Common myeloid progenitor, CD34-positive (primary cell): ENCODE data around the gene CNTNAP4.

Source experiments
- CTCF ChIA-PET: fragments of 350-600 bp; sonication (Branson Sonifier 250); formaldehyde crosslinking; loops from one replicate; lab custom pipeline; 2021; ENCODE audit warnings: antibody characterized with exemption; lab: Charles Lee
- POLR2A ChIA-PET: fragments of 350-600 bp; sonication (Branson Sonifier 250); formaldehyde crosslinking; loops from one replicate; lab custom pipeline; 2021; ENCODE audit warnings: antibody characterized with exemption; lab: Charles Lee
- DNase-seq, 3 donors: peaks; one replicate each; pipeline versions ENCODE4 v3.0.0 to v3.0.0-alpha.2; 2013
- H3K27ac ChIP-seq, 2 experiments: 1 replicate in 1 of 2; 2 replicates in 1 of 2; pipeline ENCODE4 v1.7.0; 2013; ENCODE audit warnings: inconsistent platforms in 2 of 2, low read length in 2 of 2, mild to moderate bottlenecking in 2 of 2, low read depth in 1 of 2, moderate library complexity in 1 of 2; ENCODE audit not compliant: severe bottlenecking in 2 of 2, insufficient read depth in 1 of 2, poor library complexity in 1 of 2
- H3K27me3 ChIP-seq, 5 experiments: replicated peaks in 2 of 5; 1 replicate in 3 of 5; 2 replicates in 2 of 5; pipeline versions ENCODE4 v1.6.1 to v1.7.0; 2013; ENCODE audit warnings: low read length in 4 of 5, mild to moderate bottlenecking in 2 of 5, moderate library complexity in 2 of 5, inconsistent platforms in 1 of 5; ENCODE audit not compliant: insufficient read depth in 5 of 5, control insufficient read depth in 4 of 5
- H3K36me3 ChIP-seq, 4 experiments: 1 replicate in 2 of 4; 2 replicates in 2 of 4; pipeline versions ENCODE4 v1.6.1 to v1.7.0; 2013; ENCODE audit warnings: low read length in 3 of 4, control low read depth in 1 of 4, mild to moderate bottlenecking in 1 of 4; ENCODE audit not compliant: control insufficient read depth in 4 of 4, insufficient read depth in 4 of 4
- H3K4me1 ChIP-seq, 4 experiments: 1 replicate in 3 of 4; 2 replicates in 1 of 4; pipeline versions ENCODE4 v1.6.1 to v1.7.1; 2013; ENCODE audit warnings: low read length in 3 of 4, mild to moderate bottlenecking in 3 of 4, control low read depth in 1 of 4, inconsistent platforms in 1 of 4, moderate library complexity in 1 of 4; ENCODE audit not compliant: control insufficient read depth in 4 of 4, insufficient read depth in 4 of 4; ENCODE audit errors: control extremely low read depth in 1 of 4
- H3K4me3 ChIP-seq, 7 experiments: 1 replicate in 4 of 7; 2 replicates in 3 of 7; pipeline versions ENCODE4 v1.5.1 to v1.7.0; 2013; ENCODE audit warnings: mild to moderate bottlenecking in 7 of 7, low read length in 6 of 7, moderate library complexity in 6 of 7, inconsistent platforms in 2 of 7, low read depth in 2 of 7, control low read depth in 1 of 7; ENCODE audit not compliant: insufficient read depth in 4 of 7, control insufficient read depth in 1 of 7; ENCODE audit errors: extremely low read depth in 1 of 7
- H3K9me3 ChIP-seq, 5 experiments: 1 replicate in 4 of 5; 2 replicates in 1 of 5; pipeline versions ENCODE4 v1.6.1 to v1.7.1; 2013; ENCODE audit warnings: low read length in 4 of 5, mild to moderate bottlenecking in 2 of 5, inconsistent platforms in 1 of 5, low read depth in 1 of 5, moderate library complexity in 1 of 5; ENCODE audit not compliant: control insufficient read depth in 4 of 5, insufficient read depth in 2 of 5; ENCODE audit errors: control extremely low read depth in 1 of 5
- WGBS: methylation state at CpG from one replicate; pipeline ENCODE4 v1.1.5; 2013; ENCODE audit not compliant: insufficient coverage; 5-methylcytosine and 5-hydroxymethylcytosine counted together

The CNTNAP4 gene

GRCh38 chr16:76565542-76565941 is 288.3 kb downstream of the CNTNAP4 start:
- ChIA-PET POLR2A (no interaction called here), CTCF (no interaction called here)
- DNase-seq, result no peak
- Histone ChIP-seq H3K4me1 (no peaks in the 10 kb centered on the region), H3K4me3 (no peak overlapping the region), H3K27ac (no peak overlapping the region), H3K36me3 (no peaks in the 10 kb centered on the region), H3K9me3 (no peaks in the 10 kb centered on the region), H3K27me3 (no peaks in the 10 kb centered on the region)
- WGBS, result 100% methylated on average over 1 of the region's 2 CpGs

- H3K4me1 ChIP-seq, result peaks cover 0 to 8% (median 2%) of the 10 kb centered on the region in 4 experiments
- CTCF ChIA-PET, result no interaction called here
- DNase-seq, result no peak
- no peak overlapping the region for H3K4me3 ChIP-seq
- H3K27ac ChIP-seq, result no peak overlapping the region
- no peaks in the 10 kb centered on the region for H3K27me3 ChIP-seq
- WGBS, result 75% methylated on average over 2 of the region's 3 CpGs
- POLR2A ChIA-PET, result no interaction called here
- no peaks in the 10 kb centered on the region for H3K9me3 ChIP-seq
- H3K36me3 ChIP-seq, result no peaks in the 10 kb centered on the region
Observed at GRCh38 chr16:76571755-76572154, 294.6 kb downstream of the CNTNAP4 start.

- H3K4me1 ChIP-seq, result peaks cover 0 to 21% (median 3%) of the 10 kb centered on the region in 4 experiments
- H3K4me3 ChIP-seq, result no peak overlapping the region
- H3K27ac ChIP-seq, result no peak overlapping the region
- CTCF ChIA-PET, result no interaction called here
- DNase-seq, result no peak
- H3K36me3 ChIP-seq, result no peaks in the 10 kb centered on the region
- no CpG with 5 or more reads among the region's 2 CpGs for WGBS
- POLR2A ChIA-PET, result no interaction called here
- H3K9me3 ChIP-seq, result no peaks in the 10 kb centered on the region
- H3K27me3 ChIP-seq, result no peaks in the 10 kb centered on the region
Observed at GRCh38 chr16:76573281-76573680, 296.1 kb downstream of the CNTNAP4 start.

- CTCF ChIA-PET, result no interaction called here
- Histone ChIP-seq H3K4me3 (no peak overlapping the region), H3K4me1 (peaks cover 0 to 21% (median 3%) of the 10 kb centered on the region in 4 experiments), H3K36me3 (no peaks in the 10 kb centered on the region), H3K9me3 (no peaks in the 10 kb centered on the region), H3K27ac (no peak overlapping the region), H3K27me3 (no peaks in the 10 kb centered on the region)
- POLR2A ChIA-PET, result no interaction called here
- 100% methylated on average over 1 of the region's 2 CpGs for WGBS
- no peak for DNase-seq
Observed at GRCh38 chr16:76574651-76575050, 297.4 kb downstream of the CNTNAP4 start.

GRCh38 chr16:76576526-76576925 is 299.3 kb downstream of the CNTNAP4 start:
- ChIA-PET POLR2A (no interaction called here), CTCF (no interaction called here)
- no CpG with 5 or more reads among the region's 5 CpGs for WGBS
- no peak overlapping the region for H3K27ac ChIP-seq
- DNase-seq, result no peak
- no peaks in the 10 kb centered on the region for H3K36me3 ChIP-seq
- no peak overlapping the region for H3K4me3 ChIP-seq
- H3K4me1 ChIP-seq, result peaks cover 0 to 21% (median 3%) of the 10 kb centered on the region in 4 experiments
- no peaks in the 10 kb centered on the region for H3K27me3 ChIP-seq
- no peaks in the 10 kb centered on the region for H3K9me3 ChIP-seq

- H3K9me3 ChIP-seq, result no peaks in the 10 kb centered on the region
- H3K27ac ChIP-seq, result no peak overlapping the region
- H3K27me3 ChIP-seq, result no peaks in the 10 kb centered on the region
- DNase-seq, result peak in 2 of 3 donors; percentile 0 to 8
- H3K4me3 ChIP-seq, result peak overlapping the region in 1 of 7 experiments; percentile 30
- 0% methylated on average over 4 of the region's 4 CpGs for WGBS
- no peaks in the 10 kb centered on the region for H3K36me3 ChIP-seq
- POLR2A ChIA-PET, result no interaction called here
- CTCF ChIA-PET, result no interaction called here
- H3K4me1 ChIP-seq, result peaks cover 0 to 21% (median 3%) of the 10 kb centered on the region in 4 experiments
Observed at GRCh38 chr16:76577003-76577402, 299.8 kb downstream of the CNTNAP4 start.

GRCh38 chr16:76579277-76579922 is 302.2 kb downstream of the CNTNAP4 start:
- H3K27ac ChIP-seq, result no peak overlapping the region
- POLR2A ChIA-PET, result no interaction called here
- H3K36me3 ChIP-seq, result no peaks in the 10 kb centered on the region
- 94% methylated on average over 8 of the region's 9 CpGs for WGBS
- no peak for DNase-seq
- H3K9me3 ChIP-seq, result no peaks in the 10 kb centered on the region
- H3K4me3 ChIP-seq, result no peak overlapping the region
- CTCF ChIA-PET, result no interaction called here
- peaks cover 0 to 21% (median 3%) of the 10 kb centered on the region in 4 experiments for H3K4me1 ChIP-seq
- H3K27me3 ChIP-seq, result no peaks in the 10 kb centered on the region
